K562 (cell line): Measurements from ENCODE around the gene PON1. TPM values are rescaled to one million over a fixed set of nuclear protein-coding genes. Genes with fewer than 3 reads are reported as not detected.

Experiments used
- CREB5 ChIP-seq: fragments of 250-450 bp; sonication (Bioruptor Pico); IDR thresholded peaks from 2 replicates; pipeline ENCODE4 v1.5.0; 2020; ENCODE audit warnings: mild to moderate bottlenecking
- E4F1 ChIP-seq: fragments of 250-450 bp; sonication (Bioruptor Pico); IDR thresholded peaks from 2 replicates; pipeline ENCODE4 v1.5.0; 2021; ENCODE audit warnings: mild to moderate bottlenecking, borderline replicate concordance
- ZNF79 ChIP-seq: fragments of 250-450 bp; sonication (Bioruptor Pico); IDR thresholded peaks from 2 replicates; pipeline ENCODE4 v1.4.0; 2020; ENCODE audit warnings: low read depth, mild to moderate bottlenecking, moderate library complexity
- polyA plus RNA-seq, 8 experiments: library from polyadenylated mRNA; depleted of rRNA in 4 of 8; stranded (reverse) in 5 of 8; unstranded in 3 of 8; fragments of >200 nt; fragmentation: Nextera tagmentation in 2 of 8; fragmentation: Illumina TruSeq in 1 of 8; extraction: Ambion mirVana in 2 of 8; extraction: Trizol in 1 of 8; gene quantifications; 2 replicates each; pipeline versions ENCODE4 v1.2.1 to v1.2.3, GENCODE V29; 2011 to 2014; ENCODE audit warnings: inconsistent platforms in 1 of 8, missing spikeins in 1 of 8
- total RNA-seq, 7 experiments: library from RNA; depleted of rRNA in 6 of 7; stranded (reverse); fragments of >200 nt in 6 of 7; fragmentation: Illumina TruSeq in 2 of 7; extraction: Trizol in 2 of 7; gene quantifications; 2 replicates each; pipeline versions ENCODE4 v1.2.1 to v1.2.3, GENCODE V29; 2011 to 2021; ENCODE audit warnings: low replicate concordance in 1 of 7
- TF ChIP-seq, protein P1 (sequence below): fragments of 450-650 bp; IDR thresholded peaks from 2 replicates; pipeline ENCODE4 v1.6.1; 2017; ENCODE audit warnings: mild to moderate bottlenecking, moderate library complexity

Gene PON1
- total and polyA plus RNA-seq, 9 of the 15 experiments (the other 6 are each of a cell fraction or from before 2014, with no cell fraction given), result not detected

GRCh38 chr7:95323410-95324129, 762 bp downstream of the PON1 start (continued):
- TF ChIP-seq, protein P1, sequence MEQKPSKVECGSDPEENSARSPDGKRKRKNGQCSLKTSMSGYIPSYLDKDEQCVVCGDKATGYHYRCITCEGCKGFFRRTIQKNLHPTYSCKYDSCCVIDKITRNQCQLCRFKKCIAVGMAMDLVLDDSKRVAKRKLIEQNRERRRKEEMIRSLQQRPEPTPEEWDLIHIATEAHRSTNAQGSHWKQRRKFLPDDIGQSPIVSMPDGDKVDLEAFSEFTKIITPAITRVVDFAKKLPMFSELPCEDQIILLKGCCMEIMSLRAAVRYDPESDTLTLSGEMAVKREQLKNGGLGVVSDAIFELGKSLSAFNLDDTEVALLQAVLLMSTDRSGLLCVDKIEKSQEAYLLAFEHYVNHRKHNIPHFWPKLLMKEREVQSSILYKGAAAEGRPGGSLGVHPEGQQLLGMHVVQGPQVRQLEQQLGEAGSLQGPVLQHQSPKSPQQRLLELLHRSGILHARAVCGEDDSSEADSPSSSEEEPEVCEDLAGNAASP, result no peak
- TF ChIP-seq ZNF79 (no peak), CREB5 (CRISPR knock-in tag) (no peak), E4F1 (CRISPR knock-in tag) (no peak)
